ENCODE data around the gene TMC5.
A peak's percentile ranks its signal among the peaks of the same experiment; 100 is the strongest.
"Not testable (repeated sequence)": the region's sequence is repeated elsewhere in the genome, so short reads cannot be mapped to it uniquely, and the experiment has no call there.

TMC5 gene

DNA sequence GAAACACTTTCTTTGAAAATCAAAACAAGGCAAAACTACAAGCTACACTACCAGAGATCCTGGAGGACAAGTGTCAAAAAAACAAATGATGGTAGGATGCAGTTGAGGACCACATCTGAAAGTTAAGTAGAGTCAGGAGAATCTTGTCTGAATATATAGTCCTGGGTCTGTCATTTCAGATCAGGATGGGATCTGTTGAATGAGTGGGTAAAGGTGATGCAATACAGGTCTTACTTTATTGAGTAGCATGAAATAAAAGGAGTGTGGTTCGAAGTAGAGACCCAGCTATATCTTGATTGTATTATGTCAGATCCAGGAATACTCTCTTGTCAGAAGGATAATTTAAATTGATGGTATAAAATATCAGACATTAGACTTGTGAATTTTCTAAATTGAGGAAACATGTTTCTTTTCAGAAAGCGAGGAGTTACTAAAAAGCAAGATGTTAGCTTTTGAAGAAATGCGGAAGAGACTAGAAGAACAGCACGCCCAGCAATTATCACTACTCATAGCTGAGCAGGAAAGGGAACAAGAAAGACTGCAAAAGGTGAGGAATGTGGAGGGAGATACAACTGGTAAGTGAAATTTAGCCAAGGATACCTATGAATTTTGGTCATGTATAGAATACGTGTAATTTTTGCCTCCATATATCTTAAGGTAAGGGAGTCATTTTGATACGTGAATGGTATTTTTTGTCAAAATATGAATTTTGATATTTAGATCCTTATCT is 122.7 kb downstream of the TMC5 start:
- no peak for DNase-seq (ENCODE audit: low spot score)

GRCh38 chr16:19542138-19542821 is 124.6 kb downstream of the TMC5 start:
- peak; percentile 81 for DNase-seq (ENCODE audit: low spot score)

- not testable (repeated sequence) for DNase-seq (ENCODE audit: low spot score)
Observed at GRCh38 chr16:19543278-19543996, 125.8 kb downstream of the TMC5 start.

DNA sequence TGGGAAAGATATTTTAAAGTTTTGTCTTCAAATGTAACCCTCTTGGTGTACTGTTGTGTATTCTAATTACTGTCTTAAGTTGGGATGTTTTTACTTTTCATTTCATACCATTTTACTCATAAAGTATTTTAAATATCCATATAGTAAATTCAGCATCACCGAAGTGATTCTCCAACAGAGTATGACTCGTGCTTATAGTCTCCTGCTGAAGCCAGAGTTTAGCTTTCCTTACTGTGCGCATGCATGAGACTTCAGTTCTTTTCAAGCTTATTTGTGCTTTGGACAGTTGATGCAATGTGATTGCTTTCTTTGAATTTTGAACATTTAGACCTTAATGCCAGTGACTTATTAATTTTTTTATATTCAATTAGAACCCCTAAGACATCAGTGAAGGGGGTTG is 130.5 kb downstream of the TMC5 start:
- no peak for DNase-seq (ENCODE audit: low spot score)
